Suprapubic skin (tissue), 4 donors: Measurements from ENCODE around the gene SCAPER. TPM values are rescaled to one million over a fixed set of nuclear protein-coding genes. Genes with fewer than 3 reads are reported as not detected.

Source experiments
- DNase-seq, 2 donors: peaks; one replicate each; pipeline ENCODE4 v3.0.0-alpha.2; 2019; ENCODE audit warnings: low spot score in 2 of 2
- H3K27ac ChIP-seq: fragments of 200-600 bp; sonication (generic); one replicate; pipeline ENCODE4 v1.5.1; 2019
- H3K27me3 ChIP-seq: fragments of 200-600 bp; sonication (generic); one replicate; pipeline ENCODE4 v1.5.1; 2019
- H3K36me3 ChIP-seq: fragments of 200-600 bp; sonication (generic); one replicate; pipeline ENCODE4 v1.5.1; 2019
- H3K4me1 ChIP-seq: fragments of 200-600 bp; sonication (generic); one replicate; pipeline ENCODE4 v1.5.1; 2019
- H3K4me3 ChIP-seq: fragments of 200-600 bp; sonication (generic); one replicate; pipeline ENCODE4 v1.5.1; 2019; ENCODE audit warnings: mild to moderate bottlenecking
- H3K9me3 ChIP-seq: fragments of 200-600 bp; sonication (generic); one replicate; pipeline ENCODE4 v1.5.1; 2019
- EP300 ChIP-seq: sonication (generic); formaldehyde crosslinking; IDR thresholded peaks from one replicate; pipeline ENCODE4 v1.6.1; 2017; ENCODE audit warnings: antibody characterized with exemption
- POLR2A ChIP-seq, 2 donors: fragments of 450-650 bp; IDR thresholded peaks; one replicate each; pipeline ENCODE4 v1.6.1; 2017; ENCODE audit warnings: antibody characterized with exemption in 2 of 2, mild to moderate bottlenecking in 2 of 2, moderate library complexity in 2 of 2
- POLR2AphosphoS5 ChIP-seq, 3 donors: sonication (generic); formaldehyde crosslinking; IDR thresholded peaks; one replicate each; pipeline ENCODE4 v1.6.1; 2017; ENCODE audit warnings: antibody characterized with exemption in 3 of 3
- WGBS: methylation state at CpG from one replicate; pipeline ENCODE4 v1.1.5; 2018; 5-methylcytosine and 5-hydroxymethylcytosine counted together
- total RNA-seq, 4 donors: library from RNA; depleted of rRNA; stranded (reverse); fragments of >200 nt; gene quantifications; one replicate each; pipeline ENCODE4 v1.1.0, GENCODE V29; 2016
- TF ChIP-seq, protein P1 (sequence below), 2 donors: fragments of 200-600 bp in 1 of 2; fragments of 450-650 bp in 1 of 2; sonication (generic) in 1 of 2; IDR thresholded peaks; one replicate each; pipeline ENCODE4 v1.5.1; 2016 to 2019; ENCODE audit warnings: antibody characterized with exemption in 2 of 2, mild to moderate bottlenecking in 1 of 2, moderate library complexity in 1 of 2

SCAPER gene
- total RNA-seq, 4 donors from 2014 or later: 26.3 to 61.4 (median 37.3) TPM

DNA sequence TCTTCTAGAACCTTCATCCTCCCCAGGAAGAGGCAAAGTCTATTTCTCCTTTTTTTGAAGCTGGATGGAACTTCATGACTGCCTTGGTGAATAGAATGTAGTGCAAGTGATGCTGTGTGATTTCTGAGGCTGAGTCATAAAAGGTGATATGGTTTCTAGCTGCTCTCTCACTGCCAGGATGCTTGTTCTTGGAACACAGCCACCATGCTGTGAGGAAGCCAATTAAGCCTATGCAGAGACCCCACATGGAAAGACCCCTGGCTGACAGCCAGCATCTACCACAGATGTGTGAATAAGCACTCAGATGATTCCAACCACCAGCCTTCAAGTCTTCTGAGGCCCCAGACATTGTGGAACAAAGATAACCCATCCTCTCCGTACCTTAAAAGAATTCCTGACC is 511.5 kb downstream of the SCAPER start:
- WGBS: 81% methylated on average over 1 of the region's 1 CpG
- Histone ChIP-seq H3K36me3 (peaks cover 5% of the 10 kb centered on the region), H3K4me3 (no peak overlapping the region), H3K27ac (no peak overlapping the region), H3K27me3 (no peaks in the 10 kb centered on the region), H3K9me3 (no peaks in the 10 kb centered on the region), H3K4me1 (no peaks in the 10 kb centered on the region)
- TF ChIP-seq, protein P1, sequence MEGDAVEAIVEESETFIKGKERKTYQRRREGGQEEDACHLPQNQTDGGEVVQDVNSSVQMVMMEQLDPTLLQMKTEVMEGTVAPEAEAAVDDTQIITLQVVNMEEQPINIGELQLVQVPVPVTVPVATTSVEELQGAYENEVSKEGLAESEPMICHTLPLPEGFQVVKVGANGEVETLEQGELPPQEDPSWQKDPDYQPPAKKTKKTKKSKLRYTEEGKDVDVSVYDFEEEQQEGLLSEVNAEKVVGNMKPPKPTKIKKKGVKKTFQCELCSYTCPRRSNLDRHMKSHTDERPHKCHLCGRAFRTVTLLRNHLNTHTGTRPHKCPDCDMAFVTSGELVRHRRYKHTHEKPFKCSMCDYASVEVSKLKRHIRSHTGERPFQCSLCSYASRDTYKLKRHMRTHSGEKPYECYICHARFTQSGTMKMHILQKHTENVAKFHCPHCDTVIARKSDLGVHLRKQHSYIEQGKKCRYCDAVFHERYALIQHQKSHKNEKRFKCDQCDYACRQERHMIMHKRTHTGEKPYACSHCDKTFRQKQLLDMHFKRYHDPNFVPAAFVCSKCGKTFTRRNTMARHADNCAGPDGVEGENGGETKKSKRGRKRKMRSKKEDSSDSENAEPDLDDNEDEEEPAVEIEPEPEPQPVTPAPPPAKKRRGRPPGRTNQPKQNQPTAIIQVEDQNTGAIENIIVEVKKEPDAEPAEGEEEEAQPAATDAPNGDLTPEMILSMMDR (IDR thresholded peaks at IDR 0.05): no peak
- no peak for TF ChIP-seq POLR2AphosphoS5 (IDR thresholded peaks at IDR 0.05)
- DNase-seq: no peak

DNA sequence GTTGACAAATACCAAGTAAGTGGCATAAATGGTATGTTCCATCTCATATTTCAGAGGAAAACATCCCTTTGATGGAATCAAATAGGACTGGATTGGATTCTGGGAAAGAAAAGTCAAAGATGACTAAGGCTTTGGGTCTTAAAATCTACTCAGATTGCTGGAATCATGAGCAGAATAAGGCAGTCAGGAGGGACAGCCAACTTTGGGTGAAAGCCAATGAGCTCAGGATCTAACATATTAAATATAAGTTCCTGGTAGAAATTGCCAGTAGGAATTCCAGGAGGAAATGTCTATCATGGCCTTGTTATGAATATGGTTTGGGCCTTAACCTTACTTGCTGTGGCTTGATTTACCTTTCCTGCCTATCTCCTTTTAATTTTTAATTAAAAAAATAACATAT is 513.3 kb downstream of the SCAPER start:
- Histone ChIP-seq H3K4me3 (no peak overlapping the region), H3K27me3 (no peaks in the 10 kb centered on the region), H3K4me1 (no peaks in the 10 kb centered on the region), H3K9me3 (no peaks in the 10 kb centered on the region), H3K36me3 (peaks cover 5% of the 10 kb centered on the region), H3K27ac (no peak overlapping the region)
- no peak for DNase-seq
- TF ChIP-seq POLR2A (IDR thresholded peaks at IDR 0.05) (no peak), POLR2AphosphoS5 (IDR thresholded peaks at IDR 0.05) (no peak), EP300 (no peak)
- TF ChIP-seq, protein P1 (IDR thresholded peaks at IDR 0.05): no peak

DNA sequence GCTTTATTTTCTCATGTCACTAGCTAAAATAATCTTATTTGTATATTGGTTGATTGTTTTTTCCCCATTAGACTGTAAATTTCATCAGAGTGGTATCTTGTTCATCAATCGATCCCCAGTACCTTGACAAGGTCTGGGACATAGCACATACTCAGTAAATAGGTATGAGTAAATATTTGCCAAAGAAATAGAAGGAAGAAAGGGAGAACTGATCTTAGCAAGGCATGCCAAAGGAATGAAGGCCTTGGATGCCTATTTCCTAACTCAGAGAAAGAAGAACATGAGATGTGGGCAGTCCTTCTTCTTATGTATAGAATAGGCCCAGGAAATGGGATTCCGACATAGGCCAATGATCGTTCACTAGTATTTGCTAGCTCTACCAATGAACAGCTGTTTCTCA is 513.8 kb downstream of the SCAPER start:
- Histone ChIP-seq H3K9me3 (no peaks in the 10 kb centered on the region), H3K36me3 (peaks cover 5% of the 10 kb centered on the region), H3K27me3 (no peaks in the 10 kb centered on the region), H3K27ac (no peak overlapping the region), H3K4me1 (no peaks in the 10 kb centered on the region), H3K4me3 (no peak overlapping the region)
- WGBS: 92% methylated on average over 3 of the region's 3 CpGs
- DNase-seq: no peak
- TF ChIP-seq EP300 (no peak), POLR2AphosphoS5 (IDR thresholded peaks at IDR 0.05) (no peak), POLR2A (IDR thresholded peaks at IDR 0.05) (no peak)
- TF ChIP-seq, protein P1 (IDR thresholded peaks at IDR 0.05): no peak

DNA sequence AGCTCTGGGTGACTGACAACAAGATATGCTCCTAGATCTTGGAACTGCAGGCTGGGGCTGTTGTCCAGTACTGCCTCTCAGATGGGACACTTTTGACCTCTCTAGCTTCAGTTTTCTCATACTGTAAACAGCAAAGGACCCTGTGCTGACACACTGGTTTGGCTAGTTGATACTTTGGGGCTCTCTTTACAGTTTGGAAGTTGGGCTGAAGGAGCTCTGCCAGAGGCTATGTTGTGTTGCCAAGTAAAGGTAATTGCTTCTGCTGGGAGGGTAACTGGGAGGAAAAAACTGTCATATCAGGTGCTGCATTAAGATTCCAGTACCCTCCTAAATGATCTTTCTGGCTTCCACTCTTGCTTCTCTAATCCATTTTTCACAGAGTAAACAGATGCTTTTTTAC is 514.6 kb downstream of the SCAPER start:
- no peak overlapping the region for H3K27ac ChIP-seq
- H3K4me1 ChIP-seq: no peaks in the 10 kb centered on the region
- H3K9me3 ChIP-seq: no peaks in the 10 kb centered on the region
- H3K36me3 ChIP-seq: peaks cover 5% of the 10 kb centered on the region
- no peak for DNase-seq
- H3K4me3 ChIP-seq: no peak overlapping the region
- no peaks in the 10 kb centered on the region for H3K27me3 ChIP-seq
- TF ChIP-seq EP300 (no peak), POLR2AphosphoS5 (IDR thresholded peaks at IDR 0.05) (no peak), POLR2A (IDR thresholded peaks at IDR 0.05) (no peak)
- TF ChIP-seq, protein P1 (IDR thresholded peaks at IDR 0.05): no peak

DNA sequence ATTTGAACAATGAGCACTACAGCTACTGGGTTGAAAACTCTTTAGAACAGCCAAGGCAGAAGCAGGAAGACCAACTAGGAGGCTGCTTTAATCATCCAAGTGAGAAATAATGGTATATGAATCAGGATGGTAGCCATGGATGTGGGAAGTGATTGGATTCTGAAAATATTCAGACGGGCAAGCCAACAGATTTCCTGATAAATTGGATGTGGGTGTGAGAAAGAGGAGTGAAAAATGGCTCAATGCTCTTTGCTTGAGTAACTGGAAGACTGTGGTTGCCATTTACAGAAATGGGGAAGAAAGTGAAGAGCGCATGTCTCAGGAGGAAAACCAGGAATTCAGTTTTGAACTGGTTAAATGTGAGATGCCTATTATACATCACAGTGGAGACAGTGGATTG is 518.2 kb downstream of the SCAPER start:
- Histone ChIP-seq H3K27me3 (no peaks in the 10 kb centered on the region), H3K36me3 (peaks cover 5% of the 10 kb centered on the region), H3K4me3 (no peak overlapping the region), H3K4me1 (no peaks in the 10 kb centered on the region), H3K27ac (no peak overlapping the region), H3K9me3 (no peaks in the 10 kb centered on the region)
- TF ChIP-seq, protein P1 (IDR thresholded peaks at IDR 0.05): no peak
- TF ChIP-seq POLR2A (IDR thresholded peaks at IDR 0.05) (no peak), POLR2AphosphoS5 (IDR thresholded peaks at IDR 0.05) (no peak), EP300 (no peak)
- no peak for DNase-seq
- WGBS: 91% methylated on average over 2 of the region's 2 CpGs
